ENCODE measurements around the gene ZBTB46.
"Not testable (repeated sequence)": the region's sequence is repeated elsewhere in the genome, so short reads cannot be mapped to it uniquely, and the experiment has no call there.

The ZBTB46 gene

DNA sequence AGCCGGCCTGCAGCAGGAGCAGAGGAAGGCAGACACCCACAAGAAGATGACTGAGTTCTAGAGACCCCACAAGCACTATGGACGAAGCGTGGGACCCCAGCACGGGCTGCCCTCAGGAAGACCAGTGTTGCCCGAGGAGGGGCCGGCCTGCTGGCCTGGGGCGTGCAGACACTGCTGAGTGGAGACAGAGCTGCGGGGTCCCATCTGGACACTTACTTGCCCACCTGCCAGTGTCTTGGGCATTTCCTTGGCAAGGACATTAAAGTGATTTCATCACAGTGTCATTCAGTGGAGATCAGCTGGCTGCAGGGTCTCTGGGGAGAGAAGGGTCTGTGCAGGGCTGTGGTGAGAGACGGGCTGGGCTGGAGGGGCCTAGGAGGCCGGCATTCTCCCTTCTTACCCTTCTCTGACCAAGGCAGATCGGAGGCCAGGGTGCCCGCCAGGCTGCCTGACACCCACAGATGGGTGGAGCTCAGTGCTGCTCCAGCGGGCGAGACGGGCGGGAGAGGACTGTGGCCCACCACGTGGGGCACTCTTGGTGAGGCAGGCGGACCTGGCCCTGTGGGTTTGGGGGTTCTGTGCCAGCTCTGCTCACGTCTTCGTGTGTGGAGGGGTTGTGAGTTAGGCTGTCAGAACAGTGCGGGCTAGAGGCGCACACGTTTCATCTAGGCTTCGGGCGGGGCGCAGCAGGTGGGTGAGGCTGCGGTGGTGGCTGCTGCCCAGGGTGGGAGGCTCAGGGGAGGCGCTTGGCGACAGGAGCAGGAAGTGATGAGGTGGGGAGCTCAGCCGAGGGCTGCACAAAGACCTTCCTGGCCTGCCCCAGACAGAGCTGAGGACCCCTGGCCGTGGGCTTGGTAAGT lies 95.0 kb downstream of the ZBTB46 start, which contains the start of gene LIME1:
Gene LIME1, plus strand, starts transcription at position 806 of the 860 bp plus-strand sequence. CDS start 886 bp downstream, outside the sequence.
- DNase-seq (ENCODE audit: low read depth in 2 of 2), result peak in 1 of 2 donors; percentile 47

DNA sequence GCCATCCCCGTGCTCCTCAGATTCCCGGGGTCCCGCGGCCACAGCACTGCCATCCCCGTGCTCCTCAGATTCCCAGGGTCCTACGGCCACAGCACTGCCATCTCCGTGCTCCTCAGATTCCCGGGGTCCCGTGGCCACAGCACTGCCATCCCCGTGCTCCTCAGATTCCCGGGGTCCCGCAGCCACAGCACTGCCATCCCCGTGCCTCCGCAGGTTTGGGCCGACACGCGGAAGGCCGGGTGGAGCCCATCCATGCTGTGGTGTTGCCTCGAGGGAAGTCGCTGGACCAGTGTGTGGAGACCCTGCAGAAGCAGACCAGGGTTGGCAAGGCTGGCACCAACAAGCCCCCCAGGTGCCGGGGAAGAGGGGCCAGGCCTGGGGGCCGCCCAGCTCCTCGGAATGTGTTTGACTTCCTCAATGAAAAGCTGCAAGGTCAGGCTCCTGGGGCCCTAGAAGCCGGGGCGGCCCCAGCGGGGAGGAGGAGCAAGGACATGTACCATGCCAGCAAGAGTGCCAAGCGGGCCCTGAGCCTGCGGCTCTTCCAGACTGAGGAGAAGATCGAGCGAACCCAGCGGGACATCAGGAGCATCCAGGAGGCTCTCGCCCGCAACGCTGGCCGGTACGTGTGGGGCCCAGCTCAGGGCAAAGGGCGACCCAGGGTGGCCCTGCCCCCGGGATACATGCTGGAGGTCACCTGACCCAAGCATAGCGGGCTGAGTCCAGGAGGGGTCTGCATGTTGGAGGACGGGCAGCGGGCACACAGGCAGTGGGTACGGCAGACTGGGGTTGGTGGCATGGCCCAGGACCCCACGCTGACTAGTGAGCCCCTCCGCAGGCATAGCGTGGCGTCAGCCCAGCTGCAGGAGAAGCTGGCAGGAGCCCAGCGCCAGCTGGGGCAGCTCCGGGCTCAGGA lies 95.9 kb downstream of the ZBTB46 start:
- no peak for DNase-seq (ENCODE audit: low read depth in 2 of 2)

DNA sequence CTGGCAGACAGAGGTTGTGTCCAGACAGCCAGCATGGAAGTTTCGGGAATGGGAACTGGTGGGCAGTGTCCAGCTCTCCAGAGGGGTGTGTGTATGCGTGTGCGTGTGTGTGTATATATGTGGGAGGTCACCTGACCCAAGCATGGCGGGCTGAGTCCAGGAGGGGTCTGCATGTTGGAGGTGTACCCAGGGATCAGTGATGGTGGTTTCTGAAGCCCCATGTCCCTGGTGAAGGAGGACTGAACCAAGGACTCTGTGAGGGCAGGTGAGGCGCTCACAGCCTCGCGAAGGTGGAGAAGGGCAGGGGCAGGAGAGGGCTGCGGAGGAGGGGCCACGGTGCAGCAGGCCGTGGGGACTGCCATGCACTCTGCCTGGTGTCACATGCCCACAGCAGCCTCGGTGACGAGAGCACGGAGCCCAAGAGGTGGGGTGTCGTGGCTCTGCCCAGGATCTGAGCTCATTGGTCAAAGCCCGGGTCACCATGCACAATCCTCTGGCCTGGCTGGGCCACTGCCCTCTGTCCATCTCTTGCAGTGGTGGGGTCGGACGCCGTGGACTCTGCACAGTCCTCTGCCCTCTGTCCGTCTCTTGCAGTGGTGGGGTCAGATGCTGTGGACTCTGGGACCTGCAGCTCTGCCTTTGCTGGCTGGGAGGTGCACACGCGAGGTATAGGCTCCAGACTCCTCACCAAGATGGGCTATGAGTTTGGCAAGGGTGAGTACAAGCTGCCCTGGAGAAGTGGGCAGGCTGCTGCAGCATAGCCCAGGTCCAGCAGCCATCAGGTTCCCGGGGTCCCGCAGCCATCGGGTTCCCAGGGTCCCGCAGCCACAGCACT lies 96.7 kb downstream of the ZBTB46 start:
- DNase-seq (ENCODE audit: low read depth in 2 of 2), result no peak

DNA sequence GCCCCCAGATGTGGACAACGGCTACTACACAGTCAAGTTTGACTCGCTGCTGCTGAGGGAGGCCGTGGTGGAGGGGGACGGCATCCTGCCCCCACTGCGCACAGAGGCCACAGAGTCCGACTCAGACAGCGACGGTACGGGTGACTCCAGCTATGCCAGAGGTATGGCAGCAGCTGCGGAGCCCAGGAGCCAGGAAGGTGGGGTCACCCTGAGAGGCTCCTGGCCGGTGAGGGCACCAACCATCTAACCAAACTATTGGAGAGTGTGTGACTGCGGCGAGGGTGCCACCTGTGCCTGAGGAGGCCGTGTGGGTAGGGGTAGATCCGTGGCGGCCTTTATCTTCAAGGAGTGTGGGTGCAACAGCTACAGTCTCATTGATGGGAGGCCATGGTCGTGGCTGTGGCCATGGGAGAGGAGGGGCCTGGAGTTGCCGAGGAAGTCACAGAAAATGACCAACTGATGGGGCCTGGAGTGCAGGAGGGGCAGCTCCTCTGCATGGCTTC lies 97.4 kb downstream of the ZBTB46 start:
- DNase-seq (ENCODE audit: low read depth in 2 of 2), result no peak

DNA sequence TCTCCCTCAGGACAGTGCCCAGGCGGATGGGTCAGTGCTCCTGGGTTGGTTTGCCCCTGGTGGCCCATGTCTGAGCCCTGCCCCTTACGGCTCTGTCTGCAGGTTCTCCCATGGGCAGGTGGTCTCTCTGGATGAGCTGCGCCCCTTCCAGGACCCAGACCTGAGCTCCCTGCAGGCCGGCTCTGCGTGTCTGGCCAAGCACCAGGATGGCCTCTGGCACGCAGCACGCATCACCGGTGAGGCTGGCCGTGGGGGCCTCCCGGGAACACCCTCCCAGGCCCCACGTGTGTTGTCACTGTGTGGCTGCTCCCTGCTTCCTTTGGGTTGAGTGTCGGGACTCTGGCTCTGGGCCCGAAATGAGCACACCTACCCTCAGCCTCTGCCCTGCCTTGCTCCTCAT lies 97.9 kb downstream of the ZBTB46 start:
- no peak for DNase-seq (ENCODE audit: low read depth in 2 of 2)

DNA sequence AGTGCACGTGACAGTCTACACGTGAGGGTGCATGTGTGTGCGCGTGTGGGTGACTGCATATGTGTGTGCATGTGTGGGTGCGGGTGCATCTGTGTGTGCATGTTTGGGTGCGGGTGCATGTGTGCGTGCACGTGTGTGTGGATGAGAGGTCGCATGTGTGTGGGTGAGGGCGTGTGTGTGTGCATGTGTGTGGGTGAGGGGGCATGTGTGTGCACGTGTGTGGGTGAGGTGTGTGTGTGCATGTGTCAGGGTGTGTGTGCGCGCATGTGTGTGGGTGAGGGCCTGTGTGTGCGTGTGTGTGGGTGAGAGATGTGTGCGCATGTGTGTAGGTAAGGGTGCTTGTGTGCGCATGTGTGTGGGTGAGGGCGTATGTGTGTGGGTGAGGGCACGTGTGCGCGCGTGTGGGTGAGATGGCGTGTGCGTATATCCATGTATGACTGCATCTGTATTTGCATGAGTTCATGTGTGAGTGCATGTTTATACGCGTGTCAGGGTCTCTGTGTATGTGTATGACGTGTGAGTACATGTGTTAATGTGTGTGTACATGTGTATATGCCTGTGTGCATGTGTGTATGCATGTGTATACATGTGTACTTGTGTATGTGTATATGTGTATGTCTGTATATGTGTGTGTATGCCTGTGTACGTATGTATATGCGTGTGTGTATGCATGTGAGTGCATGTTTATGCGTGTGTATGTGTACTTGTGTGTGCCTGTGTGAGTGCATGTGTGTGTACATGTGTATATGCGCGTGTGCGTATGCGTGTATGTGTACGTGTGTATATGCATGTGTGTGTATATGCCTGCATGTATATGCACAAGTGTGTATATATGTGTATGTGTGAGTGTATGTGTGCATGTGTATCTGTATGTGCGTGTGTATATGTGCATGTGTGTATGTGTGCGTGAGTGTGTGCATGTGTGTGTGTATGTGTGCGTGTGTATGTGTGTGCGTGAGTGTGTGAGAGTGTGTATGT lies 98.7 kb downstream of the ZBTB46 start:
- no peak for DNase-seq (ENCODE audit: low read depth in 2 of 2)

GRCh38 chr20:63731410-63731809 lies 99.7 kb downstream of the ZBTB46 start:
- no peak for DNase-seq (ENCODE audit: low read depth in 2 of 2)

GRCh38 chr20:63730189-63730733 lies 100.8 kb downstream of the ZBTB46 start:
- DNase-seq (ENCODE audit: low read depth in 2 of 2), result not testable (repeated sequence)

GRCh38 chr20:63722967-63723622 lies 108.0 kb downstream of the ZBTB46 start:
- not testable (repeated sequence) for DNase-seq (ENCODE audit: low read depth in 2 of 2)

DNA sequence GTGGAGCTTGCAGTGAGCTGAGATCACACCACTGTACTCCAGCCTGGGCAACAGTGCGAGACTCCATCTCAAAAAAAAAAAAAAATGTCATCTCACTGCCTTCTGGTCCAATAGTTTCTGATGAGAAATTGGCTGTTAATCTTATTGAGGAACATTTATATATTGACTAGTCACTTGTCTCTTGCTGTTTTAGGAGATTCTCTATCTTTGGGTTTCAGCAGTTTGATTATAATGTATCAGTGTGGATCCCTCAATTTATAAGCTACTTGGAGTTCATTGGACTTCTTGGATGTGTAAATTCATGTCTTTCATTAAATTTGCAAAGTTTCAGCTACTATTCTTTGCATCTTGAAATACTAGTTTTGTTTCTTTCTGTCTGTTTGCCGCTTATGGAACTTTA lies 112.1 kb downstream of the ZBTB46 start:
- DNase-seq (ENCODE audit: low read depth in 2 of 2), result no peak

DNA sequence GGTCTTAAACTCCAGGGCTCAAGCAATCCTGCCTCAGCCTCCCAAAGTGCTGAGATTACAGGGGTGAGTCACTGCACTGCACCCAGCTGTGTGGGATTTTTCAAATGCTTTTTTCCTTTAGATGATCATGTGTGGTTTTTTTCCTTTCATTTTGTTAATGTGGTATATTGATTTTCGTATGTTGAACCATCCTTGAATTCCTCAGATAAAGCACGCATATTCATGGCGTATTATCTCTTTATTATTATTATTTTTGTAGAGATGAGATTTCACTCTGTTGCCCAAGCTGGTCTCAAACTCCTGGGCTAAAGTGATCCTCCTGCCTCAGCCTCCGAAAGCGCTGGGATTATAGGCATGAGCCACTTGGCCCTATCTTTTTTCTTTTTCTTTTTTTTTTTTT lies 116.2 kb downstream of the ZBTB46 start:
- DNase-seq (ENCODE audit: low read depth in 2 of 2), result no peak

GRCh38 chr20:63712191-63712590 lies 118.9 kb downstream of the ZBTB46 start:
- no peak for DNase-seq (ENCODE audit: low read depth in 2 of 2)

- DNase-seq (ENCODE audit: low read depth in 2 of 2), result no peak
Measured at GRCh38 chr20:63711085-63711645, 119.9 kb downstream of the ZBTB46 start.

GRCh38 chr20:63709149-63709527 lies 121.9 kb downstream of the ZBTB46 start:
- no peak for DNase-seq (ENCODE audit: low read depth in 2 of 2)

DNA sequence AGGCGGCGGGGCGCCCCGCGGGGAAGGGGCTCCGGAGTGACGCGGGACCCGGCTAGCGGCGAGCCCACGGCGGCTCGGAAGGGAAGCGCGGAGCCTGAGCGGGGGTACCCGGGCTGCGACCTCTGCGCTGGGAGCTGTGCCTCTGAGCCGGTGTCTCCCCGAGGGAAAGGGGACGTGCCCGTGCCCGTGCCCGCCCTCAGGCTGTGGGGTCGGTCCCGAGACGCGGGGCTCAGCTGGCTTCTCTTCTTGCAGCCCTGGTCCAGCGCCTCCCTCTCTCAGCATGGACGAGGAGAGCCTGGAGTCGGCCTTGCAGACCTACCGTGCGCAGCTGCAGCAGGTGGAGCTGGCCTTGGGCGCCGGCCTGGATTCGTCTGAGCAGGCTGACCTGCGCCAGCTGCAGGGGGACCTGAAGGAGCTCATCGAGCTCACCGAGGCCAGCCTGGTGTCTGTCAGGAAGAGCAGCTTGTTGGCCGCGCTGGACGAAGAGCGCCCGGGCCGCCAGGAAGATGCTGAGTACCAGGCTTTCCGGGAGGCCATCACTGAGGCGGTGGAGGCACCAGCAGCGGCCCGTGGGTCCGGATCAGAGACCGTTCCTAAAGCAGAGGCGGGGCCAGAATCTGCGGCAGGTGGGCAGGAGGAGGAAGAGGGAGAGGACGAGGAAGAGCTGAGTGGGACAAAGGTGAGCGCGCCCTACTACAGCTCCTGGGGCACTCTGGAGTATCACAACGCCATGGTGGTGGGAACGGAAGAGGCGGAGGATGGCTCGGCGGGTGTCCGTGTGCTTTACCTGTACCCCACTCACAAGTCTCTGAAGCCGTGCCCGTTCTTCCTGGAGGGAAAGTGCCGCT lies 122.5 kb downstream of the ZBTB46 start:
- DNase-seq (ENCODE audit: low read depth in 2 of 2), result no peak

DNA sequence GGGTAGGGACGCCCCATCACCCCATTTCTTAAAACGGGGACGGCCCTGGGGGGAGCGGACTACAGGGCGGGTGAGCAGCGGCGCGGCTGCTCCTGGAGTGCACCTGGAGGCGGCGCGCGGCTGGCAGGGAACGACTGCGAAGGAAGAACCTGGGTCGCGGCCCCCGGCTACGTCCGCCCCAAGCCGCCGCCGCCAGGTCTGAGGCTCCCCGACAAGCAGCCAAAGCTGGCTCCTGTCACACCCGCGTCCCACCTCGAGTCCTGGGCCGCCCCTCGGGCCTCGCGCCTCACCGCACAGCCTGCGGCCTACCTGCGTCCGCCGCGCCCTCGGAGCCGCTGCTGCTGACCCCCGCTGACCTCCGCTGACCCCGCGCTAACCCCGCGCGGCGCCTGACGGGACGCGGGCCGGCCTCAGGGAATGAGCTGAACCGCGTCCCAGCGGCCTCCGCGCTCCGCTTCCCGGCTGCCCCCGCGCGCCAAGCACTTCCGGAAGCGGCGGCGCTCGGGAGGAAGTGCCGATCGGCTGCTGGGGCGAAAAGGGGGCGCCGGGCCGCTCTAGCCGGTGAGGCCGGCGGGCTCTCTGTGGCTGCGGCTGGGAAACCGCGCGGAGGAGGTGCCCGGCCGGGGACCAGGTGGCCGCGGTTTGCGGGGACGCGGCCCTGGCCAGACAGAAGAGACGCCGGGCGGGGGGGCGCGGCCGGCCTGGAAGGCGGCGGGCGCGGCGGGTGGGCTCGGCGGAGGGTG lies 123.3 kb downstream of the ZBTB46 start, which contains the start of the genes ARFRP1 and ZGPAT:
Gene ARFRP1, minus strand, starts transcription at position 419 of the 743 bp plus-strand sequence. CDS start 885 bp downstream, outside the sequence.
Gene ZGPAT, plus strand, starts transcription at position 482 of the 743 bp plus-strand sequence. CDS start 542 bp downstream, outside the sequence.
- DNase-seq (ENCODE audit: low read depth in 2 of 2), result peak; percentile 80 to 87

Data from stimulated activated CD4-positive, alpha-beta T cell treated with anti-CD3 and anti-CD28 coated beads, Interleukin-1b, Interleukin-23, amount 100 ng/mL, for 4 hours (primary cell).